ENCODE measurements around the gene FAF1. TPM values are rescaled to one million over a fixed set of nuclear protein-coding genes. Genes with fewer than 3 reads are reported as not detected.

FAF1 gene
- total and polyA plus RNA-seq, 2 of the 8 experiments (the other 6 are each of a cell fraction or from before 2014, with no cell fraction given) = 10.8 to 65.9 TPM

DNA sequence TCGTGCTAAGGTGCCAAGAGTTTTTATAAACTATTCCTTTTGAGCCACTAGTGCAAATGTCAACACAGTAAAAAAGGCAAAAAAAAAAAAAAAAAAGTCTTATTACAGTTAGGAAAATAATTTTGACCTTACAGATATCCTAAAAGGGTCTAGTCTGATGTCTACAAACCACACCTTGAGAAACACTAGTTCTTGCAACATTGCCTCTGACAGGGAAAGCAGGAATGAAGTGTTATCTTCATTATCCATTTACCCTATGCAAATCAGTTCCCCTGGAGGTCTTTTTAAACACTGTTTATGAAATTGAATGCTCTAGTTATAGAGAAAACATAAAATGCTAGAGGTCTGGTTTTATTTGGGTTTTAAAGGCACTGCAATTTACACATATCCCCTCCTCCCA is 421.6 kb downstream of the FAF1 start:
- POLR2A ChIA-PET (ENCODE audit: partially characterized antibody) = no interaction called here
- Histone ChIP-seq H3K36me3 (ENCODE audit: control insufficient read depth in 2 of 4, insufficient read depth in 4 of 4, low read length in 3 of 4) (no peaks in the 10 kb centered on the region), H3K79me2 (ENCODE audit: control insufficient read depth in 1 of 2, insufficient read depth in 2 of 2, low read length in 2 of 2) (no peaks in the 10 kb centered on the region), H3K4me1 (replicated peaks in 1 of 4; ENCODE audit: control insufficient read depth in 3 of 4, insufficient read depth in 4 of 4, low read length in 3 of 4) (no peaks in the 10 kb centered on the region), H3K4ac (replicated peaks; ENCODE audit: insufficient read length, low read depth, low read length) (no peak overlapping the region), H2BK120ac (replicated peaks; ENCODE audit: low read depth, low read length) (no peak overlapping the region), H4K91ac (replicated peaks; ENCODE audit: insufficient read length, low read length) (no peak overlapping the region), H3K27me3 (replicated peaks in 1 of 4; ENCODE audit: control insufficient read depth in 3 of 4, extremely low read depth in 1 of 4, insufficient read depth in 3 of 4, low read length in 3 of 4) (no peaks in the 10 kb centered on the region), H3K4me3 (ENCODE audit: extremely low read depth in 1 of 4, insufficient read depth in 2 of 4, low read depth in 3 of 4, low read length in 4 of 4) (no peak overlapping the region), H3K18ac (ENCODE audit: extremely low read depth, low read length) (no peak overlapping the region), H3K27ac (ENCODE audit: low read depth, low read length) (no peak overlapping the region), H3K9ac (replicated peaks in 1 of 4; ENCODE audit: extremely low read depth in 1 of 4, low read depth in 3 of 4, low read length in 3 of 4) (no peak overlapping the region), H4K5ac (ENCODE audit: insufficient read length, low read depth, low read length) (no peak overlapping the region), H3K23ac (ENCODE audit: insufficient read length) (no peak overlapping the region), H2BK15ac (ENCODE audit: low read length) (no peak overlapping the region), H3K9me3 (ENCODE audit: insufficient read depth in 2 of 2, low read depth in 1 of 2, low read length in 1 of 2) (no peaks in the 10 kb centered on the region), H4K20me1 (replicated peaks in 1 of 2; ENCODE audit: control insufficient read depth in 1 of 2, insufficient read depth in 2 of 2, low read length in 2 of 2) (no peaks in the 10 kb centered on the region), H2AK5ac (ENCODE audit: low read depth, low read length) (no peak overlapping the region), H2BK12ac (ENCODE audit: low read depth, low read length) (no peak overlapping the region), H3K14ac (ENCODE audit: insufficient read length) (no peak overlapping the region), H3K23me2 (ENCODE audit: low read depth, low read length) (no peaks in the 10 kb centered on the region), H3K4me2 (ENCODE audit: insufficient read depth in 1 of 2, low read depth in 2 of 2, low read length in 2 of 2) (no peak overlapping the region), H2AFZ (ENCODE audit: low read length) (no peak overlapping the region), H2BK5ac (ENCODE audit: low read depth, low read length) (no peak overlapping the region), H3K56ac (replicated peaks; ENCODE audit: insufficient read length, low read depth, low read length) (no peak overlapping the region), H4K8ac (ENCODE audit: extremely low read depth, insufficient read depth, low read length) (no peak overlapping the region), H3K79me1 (ENCODE audit: low read depth, low read length) (no peaks in the 10 kb centered on the region), H2BK20ac (ENCODE audit: low read length) (no peak overlapping the region)
- FAIRE-seq = no peak
- no peak for DNase-seq (ENCODE audit: low read depth in 1 of 2, low spot score in 2 of 2)
- CTCF ChIA-PET (ENCODE audit: partially characterized antibody) = no interaction called here
- TF ChIP-seq CHD1 (IDR thresholded peaks at IDR 0.05; ENCODE audit: low read depth, low read length) (no peak), RBBP5 (IDR thresholded peaks at IDR 0.05; ENCODE audit: borderline replicate concordance, low read depth, low read length) (no peak), CHD2 (IDR thresholded peaks at IDR 0.05; ENCODE audit: low read length) (no peak), RFX5 (IDR thresholded peaks at IDR 0.05; ENCODE audit: borderline replicate concordance, low read depth, low read length) (no peak), RXRA (IDR thresholded peaks at IDR 0.05; ENCODE audit: insufficient read depth, low read depth, low read length) (no peak), KDM5A (IDR thresholded peaks at IDR 0.05; ENCODE audit: low read length) (no peak), RAD21 (IDR thresholded peaks at IDR 0.05 in 1 of 2, conservative IDR thresholded peaks at IDR 0.05 in 1 of 2; ENCODE audit: low read depth in 2 of 2, low read length in 2 of 2) (no peak), POU5F1 (IDR thresholded peaks at IDR 0.05; ENCODE audit: low read depth, low read length) (no peak), KDM1A (IDR thresholded peaks at IDR 0.05; ENCODE audit: borderline replicate concordance, low read length) (no peak), POLR2A (IDR thresholded peaks at IDR 0.05; ENCODE audit: control extremely low read depth in 1 of 2, low read depth in 2 of 2, low read length in 2 of 2) (no peak)
- TF ChIP-seq, protein P1, sequence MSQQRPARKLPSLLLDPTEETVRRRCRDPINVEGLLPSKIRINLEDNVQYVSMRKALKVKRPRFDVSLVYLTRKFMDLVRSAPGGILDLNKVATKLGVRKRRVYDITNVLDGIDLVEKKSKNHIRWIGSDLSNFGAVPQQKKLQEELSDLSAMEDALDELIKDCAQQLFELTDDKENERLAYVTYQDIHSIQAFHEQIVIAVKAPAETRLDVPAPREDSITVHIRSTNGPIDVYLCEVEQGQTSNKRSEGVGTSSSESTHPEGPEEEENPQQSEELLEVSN (IDR thresholded peaks at IDR 0.05) = no peak
- 80% methylated on average over 1 of the region's 1 CpG; no CpG with 5 or more reads in 1 of the 2 experiments for WGBS, 2 experiments (ENCODE audit: extremely low coverage in 1 of 2, insufficient coverage in 1 of 2, insufficient read length in 1 of 2, insufficient replicate concordance in 2 of 2, low coverage in 1 of 2, low lambda C conversion rate in 2 of 2, missing lambda C conversion rate in 1 of 2)

Measured in H1 (cell line).